HepG2 (cell line): ENCODE results near the gene MSMB. TPM values are rescaled to one million over a fixed set of nuclear protein-coding genes. Genes with fewer than 3 reads are reported as not detected.

ENCODE experiments used
- ATAC-seq: fragments of 200-7000 bp; cut with Tn5 transposase; 3 replicates; pipeline ENCODE4 v1.9.1; 2020; ENCODE audit warnings: mild to moderate bottlenecking, moderate library complexity
- Bru-seq: library from RNA; stranded (reverse); fragments of 400-500 nt; gene quantifications from one replicate; lab custom pipeline; 2021; lab: Mats Ljungman, UMichigan
- BruChase-seq, 2 experiments: library from RNA; stranded (reverse); fragments of 400-500 nt; gene quantifications; one replicate each; lab custom pipeline; 2021; lab: Mats Ljungman, UMichigan
- BruUV-seq: library from RNA; stranded (reverse); fragments of 400-500 nt; replicated peaks from 2 replicates; lab custom pipeline; 2021; lab: Mats Ljungman, UMichigan
- CTCF ChIA-PET: fragments of 300-600 bp; formaldehyde crosslinking; extraction: SDS; loops from one replicate; lab custom pipeline; 2021; ENCODE audit warnings: low total read pairs, inconsistent platforms, low intra/inter-chr PET ratio; lab: Yijun Ruan, JAX
- POLR2A ChIA-PET: fragments of 350-600 bp; sonication (Branson Sonifier 250); formaldehyde crosslinking; loops from one replicate; lab custom pipeline; 2020; ENCODE audit warnings: antibody characterized with exemption, inconsistent platforms; lab: Yijun Ruan, JAX
- DNase-seq: peaks from one replicate; pipeline ENCODE4 v3.0.0-alpha.2; 2015; ENCODE audit warnings: low spot score
- FAIRE-seq: peaks from 3 replicates; lab custom pipeline; 2011; peaks lifted over from hg19 to GRCh38; lab: Jason Lieb, UNC
- H2AFZ ChIP-seq: one replicate; pipeline ENCODE4 v1.6.1; 2011; ENCODE audit warnings: low read length, inconsistent platforms
- H3K27ac ChIP-seq: fragments of 300-600 bp; 3 replicates; pipeline ENCODE4 v1.8.0; 2011; ENCODE audit warnings: mixed run types, mild to moderate bottlenecking, mixed read lengths, low read length, inconsistent platforms; ENCODE audit not compliant: insufficient read depth; ENCODE audit errors: extremely low read length
- H3K27me3 ChIP-seq, 2 experiments: fragments of 200-600 bp in 1 of 2; 2 replicates in 1 of 2; 3 replicates in 1 of 2; pipeline versions ENCODE4 v1.6.0 to v1.8.0; 2011; ENCODE audit warnings: low read length in 2 of 2, mild to moderate bottlenecking in 2 of 2, moderate library complexity in 2 of 2, inconsistent platforms in 1 of 2; ENCODE audit not compliant: insufficient read depth in 2 of 2, control insufficient read depth in 1 of 2
- H3K36me3 ChIP-seq, 2 experiments: fragments of 200-600 bp in 1 of 2; replicated peaks in 1 of 2; 2 replicates in 1 of 2; 3 replicates in 1 of 2; pipeline versions ENCODE4 v1.5.1 to v1.8.0; 2011; ENCODE audit warnings: low read length in 2 of 2, inconsistent platforms in 1 of 2; ENCODE audit not compliant: insufficient read depth in 2 of 2, control insufficient read depth in 1 of 2
- H3K4me1 ChIP-seq: 2 replicates; pipeline ENCODE4 v1.5.1; 2012; ENCODE audit warnings: low read length, inconsistent platforms; ENCODE audit not compliant: insufficient read depth
- H3K4me2 ChIP-seq: 2 replicates; pipeline ENCODE4 v1.6.0; 2011; ENCODE audit warnings: low read depth, low read length, inconsistent platforms
- H3K4me3 ChIP-seq, 3 experiments: fragments of 200-600 bp in 1 of 3; sonication (generic), shearing (Covaris generic) in 1 of 3; replicated peaks in 1 of 3; 2 replicates each; pipeline ENCODE4 v1.5.1; 2011 to 2016; ENCODE audit warnings: low read length in 3 of 3, inconsistent platforms in 2 of 3, low read depth in 2 of 3, mild to moderate bottlenecking in 2 of 3, control low read depth in 1 of 3, mixed read lengths in 1 of 3; ENCODE audit not compliant: insufficient read depth in 1 of 3
- H3K79me2 ChIP-seq: one replicate; pipeline ENCODE4 v1.6.1; 2011; ENCODE audit warnings: low read length, inconsistent platforms; ENCODE audit not compliant: insufficient read depth
- H3K9ac ChIP-seq: 2 replicates; pipeline ENCODE4 v1.6.0; 2011; ENCODE audit warnings: mild to moderate bottlenecking, low read depth, low read length, inconsistent platforms; ENCODE audit not compliant: insufficient read depth
- H3K9me3 ChIP-seq: 2 replicates; pipeline ENCODE4 v1.5.1; 2012; ENCODE audit warnings: mild to moderate bottlenecking, low read length
- H4K20me1 ChIP-seq: 2 replicates; pipeline ENCODE4 v1.6.0; 2011; ENCODE audit warnings: inconsistent platforms, mild to moderate bottlenecking, low read length, moderate library complexity; ENCODE audit not compliant: insufficient read depth
- ARID2 ChIP-seq: sonication (generic); formaldehyde crosslinking; IDR thresholded peaks from 2 replicates; pipeline ENCODE4 v1.8.1; 2022; ENCODE audit warnings: mild to moderate bottlenecking, missing genetic modification reagents, borderline replicate concordance
- MAFG ChIP-seq: sonication (generic); formaldehyde crosslinking; IDR thresholded peaks from 2 replicates; pipeline ENCODE4 v1.5.1; 2020; ENCODE audit warnings: mild to moderate bottlenecking, missing genetic modification reagents
- RXRA ChIP-seq: sonication (generic); formaldehyde crosslinking; IDR thresholded peaks from 2 replicates; pipeline ENCODE4 v1.5.1; 2020; ENCODE audit warnings: missing genetic modification reagents
- SRSF1 ChIP-seq: fragments of 200-400 bp; formaldehyde crosslinking; optimal IDR thresholded peaks from 2 replicates; pipeline ENCODE3; 2017; ENCODE audit warnings: mild to moderate bottlenecking, low read depth, low read length, moderate library complexity
- ZFAT ChIP-seq: sonication (generic); formaldehyde crosslinking; conservative IDR thresholded peaks from 2 replicates; pipeline ENCODE4 v1.8.1; 2023; ENCODE audit warnings: missing genetic modification reagents, inconsistent platforms
- ZNF670 ChIP-seq: sonication (generic); formaldehyde crosslinking; IDR thresholded peaks from 2 replicates; pipeline ENCODE4 v1.8.0; 2022; ENCODE audit warnings: mild to moderate bottlenecking, missing genetic modification reagents, borderline replicate concordance
- WGBS: methylation state at CpG from one replicate; pipeline ENCODE4 v1.1.6; 2017; ENCODE audit warnings: low lambda C conversion rate; 5-methylcytosine and 5-hydroxymethylcytosine counted together
- in situ Hi-C: cut with HindIII; loops from 2 replicates; pipeline ENCODE4 v1.10.0; 2017; ENCODE audit warnings: low pct_unique_long_range_greater_than_20kb; ENCODE audit not compliant: extremely low pct_ligation_motif_present
- intact Hi-C: fragments of 100-400 bp; cut with micrococcal nuclease; formaldehyde crosslinking; loops from one replicate; pipeline ENCODE4 v1.10.0; 2022; ENCODE audit not compliant: unreplicated experiment
- long read RNA-seq, 2 experiments: library from RNA in 1 of 2; library from polyadenylated mRNA in 1 of 2; stranded (forward) in 1 of 2; unstranded in 1 of 2; transcript quantifications; one replicate each; pipeline ENCODE4 v2.0.0, GENCODE V29; 2019 to 2022
- polyA minus RNA-seq, 3 experiments: library from RNA; depleted of rRNA, polyadenylated mRNA; stranded (reverse); fragments of >200 nt; gene quantifications; 2 replicates each; pipeline ENCODE4 v1.2.3, GENCODE V29; 2011; ENCODE audit warnings: low replicate concordance in 1 of 3
- polyA plus RNA-seq, 8 experiments: library from polyadenylated mRNA; depleted of rRNA in 3 of 8; stranded (reverse) in 7 of 8; unstranded in 1 of 8; fragments of >200 nt; fragmentation: Illumina TruSeq in 4 of 8; extraction: Trizol in 4 of 8; gene quantifications; 2 replicates each; pipeline versions ENCODE4 v1.2.1 to v1.2.3, GENCODE V29; 2011 to 2016; ENCODE audit warnings: low read depth in 4 of 8, missing spikeins in 1 of 8, mixed read lengths in 1 of 8; ENCODE audit not compliant: insufficient read depth in 1 of 8
- total RNA-seq, 5 experiments: library from RNA; depleted of rRNA; stranded (reverse); fragments of >200 nt; fragmentation: Illumina TruSeq; extraction: Trizol; gene quantifications; 2 replicates each; pipeline ENCODE4 v1.2.3, GENCODE V29; 2016; ENCODE audit warnings: low read depth in 1 of 5
- TF ChIP-seq, protein P1 (sequence below): IDR thresholded peaks from 2 replicates; pipeline ENCODE4 v1.6.1; 2016; ENCODE audit warnings: low read depth, control low read depth

The MSMB gene, protein sequence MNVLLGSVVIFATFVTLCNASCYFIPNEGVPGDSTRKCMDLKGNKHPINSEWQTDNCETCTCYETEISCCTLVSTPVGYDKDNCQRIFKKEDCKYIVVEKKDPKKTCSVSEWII
- total RNA-seq (2016; rRNA removed; fragmentation: Illumina TruSeq; extraction: Trizol): not detected in 2 replicates
- not detected in 2 replicates for total RNA-seq (2016; cell fraction: cytosol; rRNA removed; fragmentation: Illumina TruSeq; extraction: Trizol; ENCODE audit: low read depth)
- not detected in 2 replicates for total RNA-seq (2016; cell fraction: insoluble cytoplasmic fraction; rRNA removed; fragmentation: Illumina TruSeq; extraction: Trizol)
- total RNA-seq (2016; cell fraction: membrane; rRNA removed; fragmentation: Illumina TruSeq; extraction: Trizol): not detected in 2 replicates
- total RNA-seq (2016; cell fraction: nucleus; rRNA removed; fragmentation: Illumina TruSeq; extraction: Trizol): not detected in 2 replicates
- 0.84 and 1.3 TPM in 2 replicates for polyA plus RNA-seq (2011; rRNA removed)
- polyA plus RNA-seq (2011; cell fraction: cytosol; rRNA removed): not detected in 2 replicates
- not detected in 2 replicates for polyA plus RNA-seq (2011; cell fraction: nucleus; rRNA removed)
- 4.1 and 8.1 TPM in 2 replicates for polyA plus RNA-seq (2012)
- polyA plus RNA-seq (2016; cell fraction: cytosol; fragmentation: Illumina TruSeq; extraction: Trizol; ENCODE audit: low read depth): not detected in 2 replicates
- polyA plus RNA-seq (2016; cell fraction: insoluble cytoplasmic fraction; fragmentation: Illumina TruSeq; extraction: Trizol; ENCODE audit: low read depth): not detected in 2 replicates
- polyA plus RNA-seq (2016; cell fraction: membrane; fragmentation: Illumina TruSeq; extraction: Trizol; ENCODE audit: low read depth): not detected in 2 replicates
- polyA plus RNA-seq (2016; cell fraction: nucleus; fragmentation: Illumina TruSeq; extraction: Trizol; ENCODE audit: insufficient read depth, low read depth): not detected in 2 replicates
- polyA minus RNA-seq (2011; rRNA and poly(A)+ RNA removed; ENCODE audit: low replicate concordance): not detected in 2 replicates
- not detected in 2 replicates for polyA minus RNA-seq (2011; cell fraction: cytosol; rRNA and poly(A)+ RNA removed)
- not detected in 2 replicates for polyA minus RNA-seq (2011; cell fraction: nucleus; rRNA and poly(A)+ RNA removed)
- Bru-seq, nascent RNA: percentile 5 among the genes with signal in this experiment
- BruChase-seq, experiment 1, labeled RNA remaining after a 6-hour chase: percentile 3 among the genes with signal in this experiment
- percentile 4 among the genes with signal in this experiment for BruChase-seq, experiment 2, labeled RNA remaining after a 2-hour chase
- long read RNA-seq, experiment 1: 0 reads
- long read RNA-seq, experiment 2, partial matches to known transcripts: 0 of 2 reads
- long read RNA-seq, experiment 2, other reads (novel, unspliced or antisense): 2 of 2 reads

DNA sequence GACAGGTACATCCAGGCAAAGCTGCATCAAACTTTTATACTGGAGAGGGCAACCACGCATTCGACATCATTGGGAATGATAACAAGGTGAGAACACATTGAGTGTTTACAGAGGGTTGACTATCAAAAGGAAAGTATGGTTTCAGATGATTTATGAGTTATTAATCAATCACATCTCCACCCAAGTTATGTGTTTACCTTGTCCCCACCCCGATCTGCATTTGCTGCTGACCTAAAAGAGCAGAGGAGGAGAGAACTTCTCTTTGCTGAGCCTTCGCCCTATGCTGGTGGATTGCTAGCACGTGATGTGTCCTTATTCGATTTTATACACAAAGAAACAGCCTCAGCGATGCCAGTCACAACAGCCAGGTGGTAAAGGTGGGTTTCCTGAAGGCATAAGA, at the start of gene MSMB:
TSS of gene MSMB (minus strand) at position 9 of the 400 bp plus-strand sequence. CDS start 32 bp downstream, outside the sequence.
- Histone ChIP-seq H3K9me3 (no peaks in the 10 kb centered on the region), H3K79me2 (no peaks in the 10 kb centered on the region), H2AFZ (no peak within 1 kb of the TSS), H3K4me1 (peaks cover 40% of the 10 kb centered on the region), H4K20me1 (no peaks in the 10 kb centered on the region), H3K4me2 (no peak within 1 kb of the TSS), H3K27ac (no peak within 1 kb of the TSS), H3K9ac (no peak within 1 kb of the TSS), H3K36me3 (no peaks in the 10 kb centered on the region), H3K27me3 (no peaks in the 10 kb centered on the region; a peak in 1 of 5 replicates), H3K4me3 (no peak within 1 kb of the TSS)
- ChIA-PET CTCF (no interaction called here), POLR2A (interaction anchor here (1.2 kb wide), 1 partner anchor 14 kb away, joined by 3 read pairs; no protein-coding TSS in a partner anchor)
- no TSS peak for BruUV-seq
- in situ Hi-C loops (no loop called here), intact Hi-C loops (no loop called here)
- DNase-seq (no peak), FAIRE-seq (no peak), ATAC-seq (no peak)
- WGBS: 76% methylated on average over 7 of the region's 7 CpGs
- no peak for TF ChIP-seq ARID2 (CRISPR knock-in tag)
- TF ChIP-seq, protein P1, sequence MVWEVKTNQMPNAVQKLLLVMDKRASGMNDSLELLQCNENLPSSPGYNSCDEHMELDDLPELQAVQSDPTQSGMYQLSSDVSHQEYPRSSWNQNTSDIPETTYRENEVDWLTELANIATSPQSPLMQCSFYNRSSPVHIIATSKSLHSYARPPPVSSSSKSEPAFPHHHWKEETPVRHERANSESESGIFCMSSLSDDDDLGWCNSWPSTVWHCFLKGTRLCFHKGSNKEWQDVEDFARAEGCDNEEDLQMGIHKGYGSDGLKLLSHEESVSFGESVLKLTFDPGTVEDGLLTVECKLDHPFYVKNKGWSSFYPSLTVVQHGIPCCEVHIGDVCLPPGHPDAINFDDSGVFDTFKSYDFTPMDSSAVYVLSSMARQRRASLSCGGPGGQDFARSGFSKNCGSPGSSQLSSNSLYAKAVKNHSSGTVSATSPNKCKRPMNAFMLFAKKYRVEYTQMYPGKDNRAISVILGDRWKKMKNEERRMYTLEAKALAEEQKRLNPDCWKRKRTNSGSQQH: no peak
- TF ChIP-seq ZFAT (CRISPR knock-in tag): no peak
- no peak for TF ChIP-seq ZNF670
- TF ChIP-seq RXRA: no peak
- no peak for TF ChIP-seq MAFG (CRISPR knock-in tag)
- TF ChIP-seq SRSF1: no peak
